HepG2 (cell line): ENCODE measurements around the gene SNAP29. TPM values are rescaled to one million over a fixed set of nuclear protein-coding genes. Genes with fewer than 3 reads are reported as not detected.

Source experiments
- ARID4A ChIP-seq: sonication (generic); formaldehyde crosslinking; IDR thresholded peaks from 2 replicates; pipeline ENCODE4 v1.5.0; 2020; ENCODE audit warnings: mild to moderate bottlenecking, missing genetic modification reagents, borderline replicate concordance
- ARID5B ChIP-seq: IDR thresholded peaks from 2 replicates; pipeline ENCODE4 v1.4.0; 2020; ENCODE audit warnings: mild to moderate bottlenecking, missing genetic modification reagents
- EHMT2 ChIP-seq: fragments of 200-600 bp; sonication (generic); IDR thresholded peaks from 2 replicates; pipeline ENCODE4 v1.7.0; 2017; ENCODE audit warnings: antibody characterized with exemption, low read depth, low read length, borderline replicate concordance
- RBM22 ChIP-seq: fragments of 200-400 bp; formaldehyde crosslinking; optimal IDR thresholded peaks from 2 replicates; pipeline ENCODE3; 2017; ENCODE audit warnings: mild to moderate bottlenecking, low read length, moderate library complexity
- REPIN1 ChIP-seq: sonication (generic); formaldehyde crosslinking; IDR thresholded peaks from 2 replicates; pipeline ENCODE4 v1.8.0; 2022; ENCODE audit warnings: missing genetic modification reagents, low read depth, mild to moderate bottlenecking, borderline replicate concordance
- ZBTB33 ChIP-seq: sonication (generic); formaldehyde crosslinking; IDR thresholded peaks from 2 replicates; pipeline ENCODE4 v1.4.0; 2020; ENCODE audit warnings: missing genetic modification reagents
- ZC3H13 ChIP-seq: sonication (generic); formaldehyde crosslinking; IDR thresholded peaks from 2 replicates; pipeline ENCODE4 v1.8.1; 2023; ENCODE audit warnings: mild to moderate bottlenecking, missing genetic modification reagents, moderate library complexity
- ZFP41 ChIP-seq: sonication (generic); formaldehyde crosslinking; IDR thresholded peaks from 2 replicates; pipeline ENCODE4 v1.4.0; 2020; ENCODE audit warnings: mild to moderate bottlenecking, missing genetic modification reagents, borderline replicate concordance
- ZNF276 ChIP-seq: sonication (generic); formaldehyde crosslinking; IDR thresholded peaks from 2 replicates; pipeline ENCODE4 v1.4.0; 2020; ENCODE audit warnings: mild to moderate bottlenecking, low read depth, missing genetic modification reagents
- polyA plus RNA-seq, 8 experiments: library from polyadenylated mRNA; depleted of rRNA in 3 of 8; stranded (reverse) in 7 of 8; unstranded in 1 of 8; fragments of >200 nt; fragmentation: Illumina TruSeq in 4 of 8; extraction: Trizol in 4 of 8; gene quantifications; 2 replicates each; pipeline versions ENCODE4 v1.2.1 to v1.2.3, GENCODE V29; 2011 to 2016; ENCODE audit warnings: low read depth in 4 of 8, missing spikeins in 1 of 8, mixed read lengths in 1 of 8; ENCODE audit not compliant: insufficient read depth in 1 of 8
- total RNA-seq, 5 experiments: library from RNA; depleted of rRNA; stranded (reverse); fragments of >200 nt; fragmentation: Illumina TruSeq; extraction: Trizol; gene quantifications; 2 replicates each; pipeline ENCODE4 v1.2.3, GENCODE V29; 2016; ENCODE audit warnings: low read depth in 1 of 5

SNAP29 gene
- total and polyA plus RNA-seq, 2 of the 13 experiments (the other 11 are each of a cell fraction or from before 2014, with no cell fraction given), result 12.3 to 30.7 TPM

- TF ChIP-seq ARID5B (CRISPR knock-in tag) (no peak), ZFP41 (CRISPR knock-in tag) (no peak), REPIN1 (CRISPR knock-in tag) (no peak), ZC3H13 (peak; percentile 70; the same call in 1 of the 2 replicates), EHMT2 (no peak), ARID4A (CRISPR knock-in tag) (peak; percentile 29; the same call in 1 of the 2 replicates), ZBTB33 (CRISPR knock-in tag) (peak; percentile 23; the same call in 1 of the 2 replicates), RBM22 (peak; percentile 67), ZNF276 (CRISPR knock-in tag) (no peak)
Observed at GRCh38 chr22:20937031-20937793, 78.4 kb downstream of the SNAP29 start (continued).
